ENCODE measurements around the gene CWC15.

CWC15 gene

GRCh38 chr11:94998285-94998684 lies 24.9 kb upstream of the CWC15 start:
- DNase-seq (ENCODE audit: low spot score) = no peak
- TF ChIP-seq, protein P1, sequence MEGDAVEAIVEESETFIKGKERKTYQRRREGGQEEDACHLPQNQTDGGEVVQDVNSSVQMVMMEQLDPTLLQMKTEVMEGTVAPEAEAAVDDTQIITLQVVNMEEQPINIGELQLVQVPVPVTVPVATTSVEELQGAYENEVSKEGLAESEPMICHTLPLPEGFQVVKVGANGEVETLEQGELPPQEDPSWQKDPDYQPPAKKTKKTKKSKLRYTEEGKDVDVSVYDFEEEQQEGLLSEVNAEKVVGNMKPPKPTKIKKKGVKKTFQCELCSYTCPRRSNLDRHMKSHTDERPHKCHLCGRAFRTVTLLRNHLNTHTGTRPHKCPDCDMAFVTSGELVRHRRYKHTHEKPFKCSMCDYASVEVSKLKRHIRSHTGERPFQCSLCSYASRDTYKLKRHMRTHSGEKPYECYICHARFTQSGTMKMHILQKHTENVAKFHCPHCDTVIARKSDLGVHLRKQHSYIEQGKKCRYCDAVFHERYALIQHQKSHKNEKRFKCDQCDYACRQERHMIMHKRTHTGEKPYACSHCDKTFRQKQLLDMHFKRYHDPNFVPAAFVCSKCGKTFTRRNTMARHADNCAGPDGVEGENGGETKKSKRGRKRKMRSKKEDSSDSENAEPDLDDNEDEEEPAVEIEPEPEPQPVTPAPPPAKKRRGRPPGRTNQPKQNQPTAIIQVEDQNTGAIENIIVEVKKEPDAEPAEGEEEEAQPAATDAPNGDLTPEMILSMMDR (IDR thresholded peaks at IDR 0.05) = no peak
- no peak overlapping the region for H3K4me3 ChIP-seq
- H3K27ac ChIP-seq = no peak overlapping the region

DNA sequence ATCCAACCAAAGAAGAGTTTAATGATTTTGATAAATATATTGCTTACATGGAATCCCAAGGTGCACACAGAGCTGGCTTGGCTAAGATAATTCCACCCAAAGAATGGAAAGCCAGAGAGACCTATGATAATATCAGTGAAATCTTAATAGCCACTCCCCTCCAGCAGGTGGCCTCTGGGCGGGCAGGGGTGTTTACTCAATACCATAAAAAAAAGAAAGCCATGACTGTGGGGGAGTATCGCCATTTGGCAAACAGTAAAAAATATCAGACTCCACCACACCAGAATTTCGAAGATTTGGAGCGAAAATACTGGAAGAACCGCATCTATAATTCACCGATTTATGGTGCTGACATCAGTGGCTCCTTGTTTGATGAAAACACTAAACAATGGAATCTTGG lies 24.1 kb upstream of the CWC15 start:
- DNase-seq (ENCODE audit: low spot score) = no peak
- Histone ChIP-seq H3K4me3 (no peak overlapping the region), H3K27ac (no peak overlapping the region)
- TF ChIP-seq, protein P1 (IDR thresholded peaks at IDR 0.05) = no peak

- no peak for DNase-seq (ENCODE audit: low spot score)
- Histone ChIP-seq H3K4me3 (no peak overlapping the region), H3K27ac (no peak overlapping the region)
- TF ChIP-seq, protein P1 (IDR thresholded peaks at IDR 0.05) = no peak
These were observed 20.1 kb upstream of the CWC15 start for GRCh38 chr11:94993400-94993943.

DNA sequence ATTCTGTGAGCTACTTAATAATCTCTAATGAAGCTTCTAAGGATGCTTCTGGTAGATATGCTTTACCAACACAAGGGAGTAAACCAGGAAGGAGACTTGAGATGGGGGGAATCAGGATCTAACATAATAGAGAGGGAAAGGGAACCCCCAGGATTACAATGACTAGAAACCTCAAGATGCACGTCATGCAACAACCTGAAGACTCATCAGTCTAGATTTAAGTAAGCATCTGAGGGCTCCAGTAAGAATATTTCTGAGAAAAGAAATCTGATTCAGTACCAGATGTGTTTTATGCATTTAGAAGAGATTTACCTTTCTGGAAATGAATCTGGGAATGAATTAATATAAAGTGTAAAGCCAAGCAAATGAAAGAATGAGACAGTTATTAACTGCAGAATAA lies 15.4 kb upstream of the CWC15 start:
- Histone ChIP-seq H3K4me3 (no peak overlapping the region), H3K27ac (no peak overlapping the region)
- TF ChIP-seq, protein P1 (IDR thresholded peaks at IDR 0.05) = no peak
- DNase-seq (ENCODE audit: low spot score) = no peak

DNA sequence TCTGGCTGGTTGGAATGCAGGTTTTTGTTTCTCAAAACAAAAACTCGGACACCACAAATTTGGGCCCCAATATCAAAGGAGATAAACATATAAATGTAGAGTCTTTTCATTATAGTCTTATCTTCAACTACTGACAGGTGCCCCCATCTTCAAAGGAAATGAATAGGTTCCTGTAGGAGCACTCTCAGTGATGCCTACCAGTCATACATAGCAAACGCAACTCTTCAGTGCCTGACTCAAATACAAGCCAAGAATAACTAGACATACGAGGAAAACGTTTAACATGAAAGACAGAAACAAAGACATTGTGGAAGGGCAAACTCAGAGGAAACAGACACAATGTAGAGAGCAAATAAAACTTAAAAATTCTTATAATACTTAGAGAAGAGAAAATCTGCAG lies 14.0 kb upstream of the CWC15 start:
- no peak overlapping the region for H3K27ac ChIP-seq
- no peak overlapping the region for H3K4me3 ChIP-seq
- TF ChIP-seq, protein P1 (IDR thresholded peaks at IDR 0.05) = no peak
- DNase-seq (ENCODE audit: low spot score) = no peak

GRCh38 chr11:94975599-94975998 lies 2.2 kb upstream of the CWC15 start:
- no peak overlapping the region for H3K27ac ChIP-seq
- TF ChIP-seq, protein P1 (IDR thresholded peaks at IDR 0.05) = no peak
- DNase-seq (ENCODE audit: low spot score) = no peak
- H3K4me3 ChIP-seq = no peak overlapping the region

- no peak for DNase-seq (ENCODE audit: low spot score)
- TF ChIP-seq, protein P1 (IDR thresholded peaks at IDR 0.05) = no peak
- H3K27ac ChIP-seq = no peak overlapping the region
- H3K4me3 ChIP-seq = peak overlapping the region; percentile 86
These were observed 822 bp upstream of the CWC15 start for GRCh38 chr11:94974178-94974577.
